ENCODE results near the gene BMP6.
"Not testable (repeated sequence)": the region's sequence is repeated elsewhere in the genome, so short reads cannot be mapped to it uniquely, and the experiment has no call there.

Gene BMP6

DNA sequence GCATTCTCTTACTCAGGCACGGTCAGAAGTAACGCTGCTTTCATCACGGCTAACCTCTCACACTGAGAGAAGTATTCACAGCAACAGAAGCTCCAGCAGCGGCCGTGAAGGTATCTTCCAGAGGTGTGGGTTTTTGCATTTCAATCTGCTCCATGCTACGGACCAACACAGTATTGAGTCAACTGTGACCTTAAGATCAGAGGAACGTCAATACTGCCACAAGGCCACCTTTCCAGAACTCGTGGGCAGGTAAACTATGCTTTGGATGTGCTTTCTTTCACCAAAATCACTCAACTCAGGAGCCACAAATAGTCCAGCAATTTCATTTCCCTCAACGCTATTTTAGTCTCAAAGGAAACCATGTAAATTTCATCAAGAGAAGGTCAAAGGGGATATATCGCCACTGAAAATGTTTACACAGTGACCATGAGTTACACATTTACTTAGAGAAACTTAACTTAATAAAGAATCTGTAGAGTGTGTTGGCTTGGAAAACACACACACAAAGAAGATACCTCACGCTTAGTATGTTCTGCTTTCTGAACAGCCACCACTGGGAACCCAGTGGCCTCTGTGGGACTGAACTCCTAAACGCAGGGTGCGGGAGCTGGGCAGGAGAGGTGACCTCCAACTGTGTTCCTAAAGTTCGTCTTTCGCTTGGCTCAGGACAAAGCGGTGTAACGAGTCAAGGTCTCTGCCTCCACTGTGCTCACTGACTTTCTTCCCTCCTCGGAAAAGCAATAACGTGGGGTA is 156.8 kb downstream of the BMP6 start:
- no peak for TF ChIP-seq ZFX (IDR thresholded peaks at IDR 0.05)
- TF ChIP-seq, protein P1, sequence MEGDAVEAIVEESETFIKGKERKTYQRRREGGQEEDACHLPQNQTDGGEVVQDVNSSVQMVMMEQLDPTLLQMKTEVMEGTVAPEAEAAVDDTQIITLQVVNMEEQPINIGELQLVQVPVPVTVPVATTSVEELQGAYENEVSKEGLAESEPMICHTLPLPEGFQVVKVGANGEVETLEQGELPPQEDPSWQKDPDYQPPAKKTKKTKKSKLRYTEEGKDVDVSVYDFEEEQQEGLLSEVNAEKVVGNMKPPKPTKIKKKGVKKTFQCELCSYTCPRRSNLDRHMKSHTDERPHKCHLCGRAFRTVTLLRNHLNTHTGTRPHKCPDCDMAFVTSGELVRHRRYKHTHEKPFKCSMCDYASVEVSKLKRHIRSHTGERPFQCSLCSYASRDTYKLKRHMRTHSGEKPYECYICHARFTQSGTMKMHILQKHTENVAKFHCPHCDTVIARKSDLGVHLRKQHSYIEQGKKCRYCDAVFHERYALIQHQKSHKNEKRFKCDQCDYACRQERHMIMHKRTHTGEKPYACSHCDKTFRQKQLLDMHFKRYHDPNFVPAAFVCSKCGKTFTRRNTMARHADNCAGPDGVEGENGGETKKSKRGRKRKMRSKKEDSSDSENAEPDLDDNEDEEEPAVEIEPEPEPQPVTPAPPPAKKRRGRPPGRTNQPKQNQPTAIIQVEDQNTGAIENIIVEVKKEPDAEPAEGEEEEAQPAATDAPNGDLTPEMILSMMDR (conservative IDR thresholded peaks at IDR 0.05), result no peak
- no peak overlapping the region for H3K27ac ChIP-seq

DNA sequence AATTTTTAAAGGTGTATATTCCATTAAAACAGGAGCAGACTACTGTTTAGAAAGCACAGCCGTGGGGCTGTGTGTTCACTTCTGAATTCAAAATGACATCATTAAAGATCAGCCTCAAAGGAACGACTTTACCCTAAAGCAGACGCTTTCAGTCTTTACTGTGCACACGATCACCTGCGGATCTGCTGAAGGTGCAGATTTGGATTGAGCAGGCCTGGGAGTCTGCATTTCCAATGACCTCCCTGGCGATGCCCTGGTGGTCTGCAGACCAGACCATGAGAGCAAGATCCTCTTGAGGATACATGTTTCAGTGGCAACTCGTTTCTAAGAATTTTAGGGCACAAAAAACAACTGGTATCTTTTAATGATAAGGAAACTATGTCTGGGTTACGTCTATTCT is 157.5 kb downstream of the BMP6 start:
- no peak overlapping the region for H3K27ac ChIP-seq
- TF ChIP-seq, protein P1 (conservative IDR thresholded peaks at IDR 0.05), result no peak
- TF ChIP-seq ZFX (IDR thresholded peaks at IDR 0.05), result no peak

- TF ChIP-seq, protein P1 (conservative IDR thresholded peaks at IDR 0.05), result no peak
- no peak for TF ChIP-seq ZFX (IDR thresholded peaks at IDR 0.05)
These were observed 160.2 kb downstream of the BMP6 start for GRCh38 chr6:7886132-7886531.

GRCh38 chr6:7887278-7887991 is 161.5 kb downstream of the BMP6 start:
- TF ChIP-seq ZFX (IDR thresholded peaks at IDR 0.05), result no peak
- no peak overlapping the region for H3K27ac ChIP-seq

More at GRCh38 chr6:7886132-7886531, 160.2 kb downstream of the BMP6 start:
- H3K27ac ChIP-seq, result no peak overlapping the region

- TF ChIP-seq, protein P1 (conservative IDR thresholded peaks at IDR 0.05), result no peak
- TF ChIP-seq ZFX (IDR thresholded peaks at IDR 0.05), result no peak
These were observed 162.9 kb downstream of the BMP6 start for GRCh38 chr6:7888587-7889357.

GRCh38 chr6:7891078-7891872 is 165.4 kb downstream of the BMP6 start:
- no peak overlapping the region for H3K27ac ChIP-seq
- TF ChIP-seq, protein P1 (conservative IDR thresholded peaks at IDR 0.05), result no peak
- no peak for TF ChIP-seq ZFX (IDR thresholded peaks at IDR 0.05)

More at GRCh38 chr6:7888587-7889357, 162.9 kb downstream of the BMP6 start:
- H3K27ac ChIP-seq, result no peak overlapping the region

- not testable (repeated sequence) for H3K27ac ChIP-seq
These were observed 166.5 kb downstream of the BMP6 start for GRCh38 chr6:7892367-7892766.

Measured in C4-2B (cell line).